ENCODE data around the gene RBM33. TPM values are rescaled to one million over a fixed set of nuclear protein-coding genes. Genes with fewer than 3 reads are reported as not detected.

RBM33 gene
- total RNA-seq, 1 donor from 2014 or later = 79.4 TPM

GRCh38 chr7:155791836-155792235 lies 147.4 kb downstream of the RBM33 start:
- H3K36me3 Mint-ChIP-seq (ENCODE audit: insufficient read depth) = no peaks in the 10 kb centered on the region
- DNase-seq (ENCODE audit: low spot score, unreplicated experiment) = no peak
- peaks cover 13% of the 10 kb centered on the region for H3K27me3 Mint-ChIP-seq
- H3K4me3 Mint-ChIP-seq (ENCODE audit: low read depth) = no peak overlapping the region
- H3K27ac Mint-ChIP-seq = peak overlapping the region; percentile 93
- peaks cover 2% of the 10 kb centered on the region for H3K4me1 Mint-ChIP-seq (ENCODE audit: low read depth)
- no peak for TF ChIP-seq CTCF (IDR thresholded peaks at IDR 0.05; ENCODE audit: unreplicated experiment)
- H3K9me3 Mint-ChIP-seq (ENCODE audit: low read depth) = no peaks in the 10 kb centered on the region

- DNase-seq (ENCODE audit: low spot score, unreplicated experiment) = no peak
- Mint-ChIP-seq H3K4me3 (ENCODE audit: low read depth) (no peak overlapping the region), H3K27ac (no peak overlapping the region), H3K36me3 (ENCODE audit: insufficient read depth) (no peaks in the 10 kb centered on the region), H3K4me1 (ENCODE audit: low read depth) (peaks cover 2% of the 10 kb centered on the region), H3K9me3 (ENCODE audit: low read depth) (no peaks in the 10 kb centered on the region), H3K27me3 (peaks cover 11% of the 10 kb centered on the region)
- no peak for TF ChIP-seq CTCF (IDR thresholded peaks at IDR 0.05; ENCODE audit: unreplicated experiment)
Measured at GRCh38 chr7:155792315-155792960, 148.0 kb downstream of the RBM33 start.

- H3K27me3 Mint-ChIP-seq = peaks cover 6% of the 10 kb centered on the region
- no peaks in the 10 kb centered on the region for H3K4me1 Mint-ChIP-seq (ENCODE audit: low read depth)
- H3K4me3 Mint-ChIP-seq (ENCODE audit: low read depth) = no peak overlapping the region
- no peak overlapping the region for H3K27ac Mint-ChIP-seq
- no peaks in the 10 kb centered on the region for H3K9me3 Mint-ChIP-seq (ENCODE audit: low read depth)
- H3K36me3 Mint-ChIP-seq (ENCODE audit: insufficient read depth) = no peaks in the 10 kb centered on the region
- no peak for DNase-seq (ENCODE audit: low spot score, unreplicated experiment)
- no peak for TF ChIP-seq CTCF (IDR thresholded peaks at IDR 0.05; ENCODE audit: unreplicated experiment)
Measured at GRCh38 chr7:155792999-155793560, 148.6 kb downstream of the RBM33 start.

- no peaks in the 10 kb centered on the region for H3K36me3 Mint-ChIP-seq (ENCODE audit: insufficient read depth)
- no peaks in the 10 kb centered on the region for H3K4me1 Mint-ChIP-seq (ENCODE audit: low read depth)
- peaks cover 12% of the 10 kb centered on the region for H3K27me3 Mint-ChIP-seq
- TF ChIP-seq CTCF (IDR thresholded peaks at IDR 0.05; ENCODE audit: unreplicated experiment) = no peak
- H3K4me3 Mint-ChIP-seq (ENCODE audit: low read depth) = no peak overlapping the region
- no peak for DNase-seq (ENCODE audit: low spot score, unreplicated experiment)
- no peak overlapping the region for H3K27ac Mint-ChIP-seq
- H3K9me3 Mint-ChIP-seq (ENCODE audit: low read depth) = no peaks in the 10 kb centered on the region
Measured at GRCh38 chr7:155793720-155794119, 149.3 kb downstream of the RBM33 start.

GRCh38 chr7:155794196-155794595 lies 149.7 kb downstream of the RBM33 start:
- DNase-seq (ENCODE audit: low spot score, unreplicated experiment) = no peak
- H3K36me3 Mint-ChIP-seq (ENCODE audit: insufficient read depth) = no peaks in the 10 kb centered on the region
- no peak overlapping the region for H3K27ac Mint-ChIP-seq
- no peaks in the 10 kb centered on the region for H3K4me1 Mint-ChIP-seq (ENCODE audit: low read depth)
- H3K9me3 Mint-ChIP-seq (ENCODE audit: low read depth) = no peaks in the 10 kb centered on the region
- H3K4me3 Mint-ChIP-seq (ENCODE audit: low read depth) = no peak overlapping the region
- no peak for TF ChIP-seq CTCF (IDR thresholded peaks at IDR 0.05; ENCODE audit: unreplicated experiment)
- H3K27me3 Mint-ChIP-seq = peaks cover 17% of the 10 kb centered on the region
